Spleen (tissue), 11 donors: ENCODE data around the gene RPRD1B. TPM values are rescaled to one million over a fixed set of nuclear protein-coding genes. Genes with fewer than 3 reads are reported as not detected.

Experiments used
- DNase-seq: peaks from one replicate; pipeline ENCODE4 v3.0.0-alpha.2; 2020
- H3K27ac ChIP-seq, 8 donors: fragments of 200-600 bp; sonication (generic) in 7 of 8; 1 replicate in 4 of 8; 2 replicates in 4 of 8; pipeline versions ENCODE4 v1.5.0 to v1.8.0; 2016 to 2021; ENCODE audit warnings: inconsistent platforms in 4 of 8, mild to moderate bottlenecking in 4 of 8, moderate library complexity in 1 of 8
- H3K27me3 ChIP-seq, 7 donors: fragments of 200-600 bp; sonication (generic) in 6 of 7; replicated peaks in 1 of 7; 1 replicate in 4 of 7; 2 replicates in 3 of 7; pipeline versions ENCODE4 v1.5.0 to v1.8.0; 2016 to 2021; ENCODE audit warnings: inconsistent platforms in 3 of 7, mild to moderate bottlenecking in 1 of 7
- H3K36me3 ChIP-seq, 6 donors: fragments of 200-600 bp; sonication (generic) in 5 of 6; 1 replicate in 4 of 6; 2 replicates in 2 of 6; pipeline versions ENCODE4 v1.5.0 to v1.8.0; 2016 to 2021; ENCODE audit warnings: inconsistent platforms in 2 of 6
- H3K4me1 ChIP-seq, 6 donors: fragments of 200-600 bp; sonication (generic) in 5 of 6; 1 replicate in 3 of 6; 2 replicates in 3 of 6; pipeline versions ENCODE4 v1.5.0 to v1.8.0; 2016 to 2021; ENCODE audit warnings: inconsistent platforms in 3 of 6
- H3K4me3 ChIP-seq, 8 donors: fragments of 200-600 bp; sonication (generic) in 7 of 8; 1 replicate in 4 of 8; 2 replicates in 4 of 8; pipeline versions ENCODE4 v1.5.0 to v1.8.0; 2016 to 2021; ENCODE audit warnings: inconsistent platforms in 4 of 8, mild to moderate bottlenecking in 4 of 8, moderate library complexity in 2 of 8
- H3K9me3 ChIP-seq, 8 donors: fragments of 200-600 bp; sonication (generic) in 7 of 8; 1 replicate in 4 of 8; 2 replicates in 4 of 8; pipeline versions ENCODE4 v1.5.0 to v1.8.0; 2016 to 2021; ENCODE audit warnings: inconsistent platforms in 4 of 8
- CTCF ChIP-seq, 11 experiments: fragments of 200-600 bp in 7 of 11; fragments of 450-650 bp in 4 of 11; sonication (generic) in 4 of 11; IDR thresholded peaks in 8 of 11; conservative IDR thresholded peaks in 3 of 11; 1 replicate in 7 of 11; 2 replicates in 4 of 11; pipeline versions ENCODE4 v1.4.0 to v1.8.0; 2016 to 2021; ENCODE audit warnings: antibody characterized with exemption in 11 of 11, inconsistent platforms in 4 of 11, mild to moderate bottlenecking in 1 of 11
- POLR2A ChIP-seq, 3 donors: fragments of 450-650 bp; IDR thresholded peaks; one replicate each; pipeline ENCODE4 v1.5.1; 2017; ENCODE audit warnings: antibody characterized with exemption in 3 of 3, mild to moderate bottlenecking in 1 of 3
- POLR2AphosphoS5 ChIP-seq, 3 donors: sonication (generic); formaldehyde crosslinking; IDR thresholded peaks; one replicate each; pipeline ENCODE4 v1.5.1; 2017; ENCODE audit warnings: antibody characterized with exemption in 3 of 3
- WGBS, 5 donors: extraction: QIAGEN DNeasy Blood & Tissue Kit in 3 of 5; methylation state at CpG; one replicate each; pipeline versions ENCODE4 v1.1.5 to v1.1.7; 2013 to 2018; 5-methylcytosine and 5-hydroxymethylcytosine counted together
- intact Hi-C: fragments of 100-400 bp; cut with DNase I; formaldehyde crosslinking; loops from one replicate; pipeline ENCODE4 v1.15.0; 2023; ENCODE audit warnings: low total_unique reads
- polyA plus RNA-seq, 3 donors: library from polyadenylated mRNA; stranded (reverse); fragments of 200-250 nt; gene quantifications; one replicate each; pipeline ENCODE4 v1.2.1, GENCODE V29; 2013
- total RNA-seq, 7 donors: library from RNA; depleted of rRNA in 3 of 7; stranded (reverse); fragments of >200 nt in 3 of 7; fragmentation: NEBNext Ultra II Directional in 4 of 7; extraction: Animal tissue kit (Norgen Biotek cat#: 25700) in 4 of 7; gene quantifications; one replicate each; pipeline versions ENCODE4 v1.1.0 to v1.2.1, GENCODE V29; 2016 to 2021
- donor health status: healthy with polysubstance abuse.
- donor health status: DM: no; HTN: no; CAD: no; lungs with moderate emphysema.
- donor health status: DM: no; HTN: no; CAD: no.
- donor health status: Bipolar disorder and iron deficiency.
- donor health status: healthy.
- donor health status: DM: no; HTN: no; CAD: no.
- donor health status: DM: yes; HTN: yes; CAD: no.

The RPRD1B gene
- total and polyA plus RNA-seq, 10 donors = 7.1 to 42.0 (median 31.2) TPM

DNA sequence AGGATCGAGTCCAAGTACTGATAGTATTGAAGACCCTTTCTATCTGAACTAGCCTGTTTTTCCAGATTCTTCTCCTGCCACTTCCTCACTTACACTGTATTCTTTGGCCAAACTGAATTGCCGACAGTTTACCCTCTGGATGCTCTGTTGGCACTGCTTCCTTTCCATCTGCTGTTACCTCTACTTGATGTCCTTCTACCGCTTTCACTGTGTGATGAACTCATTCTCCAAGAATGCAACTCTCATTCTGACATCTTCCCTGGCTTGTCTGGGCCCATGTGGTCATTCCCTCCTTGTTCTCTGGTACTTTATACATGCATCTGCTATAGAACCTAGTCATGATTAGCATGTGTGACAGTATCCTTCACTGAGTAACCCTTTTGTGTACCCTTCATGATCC is 16.3 kb downstream of the RPRD1B start:
- no peak overlapping the region for H3K27ac ChIP-seq
- 81 to 91% (median 85%) methylated on average over 3 of the region's 3 CpGs for WGBS, 5 donors
- no peaks in the 10 kb centered on the region for H3K27me3 ChIP-seq
- H3K4me3 ChIP-seq = no peak overlapping the region
- H3K36me3 ChIP-seq = peaks cover 0 to 98% (median 44%) of the 10 kb centered on the region in 6 donors
- no peaks in the 10 kb centered on the region for H3K9me3 ChIP-seq
- TF ChIP-seq CTCF (IDR thresholded peaks at IDR 0.05 in 8 of 11, conservative IDR thresholded peaks at IDR 0.05 in 3 of 11) (no peak), POLR2AphosphoS5 (IDR thresholded peaks at IDR 0.05) (no peak), POLR2A (IDR thresholded peaks at IDR 0.05) (no peak)
- no peak for DNase-seq
- peaks cover 0 to 21% (median 5%) of the 10 kb centered on the region in 6 donors for H3K4me1 ChIP-seq
- intact Hi-C loops = no loop called here

DNA sequence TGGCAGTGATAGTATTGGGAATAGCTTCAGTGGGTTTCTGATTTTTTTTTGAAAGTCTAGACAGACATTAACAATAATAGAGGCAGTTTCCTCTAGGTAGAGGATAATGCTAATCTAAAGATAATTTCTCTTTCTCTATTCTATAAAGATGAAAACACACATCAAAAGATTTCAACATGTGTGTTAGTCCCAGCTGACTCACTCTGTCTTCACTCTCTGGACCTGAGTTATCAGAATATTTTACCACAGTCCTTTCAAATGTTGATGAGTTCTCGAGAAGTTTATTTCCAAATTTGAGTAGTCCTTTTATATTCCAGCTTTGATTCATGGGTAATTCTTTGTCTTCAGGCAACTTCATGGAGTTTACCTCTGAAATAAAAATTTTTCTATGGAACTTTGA is 17.1 kb downstream of the RPRD1B start:
- H3K9me3 ChIP-seq = no peaks in the 10 kb centered on the region
- peaks cover 0 to 98% (median 40%) of the 10 kb centered on the region in 6 donors for H3K36me3 ChIP-seq
- H3K27ac ChIP-seq = no peak overlapping the region
- 66 to 84% (median 74%) methylated on average over 1 of the region's 1 CpG for WGBS, 5 donors
- H3K27me3 ChIP-seq = no peaks in the 10 kb centered on the region
- no peak overlapping the region for H3K4me3 ChIP-seq
- intact Hi-C loops = no loop called here
- H3K4me1 ChIP-seq = peaks cover 0 to 30% (median 4%) of the 10 kb centered on the region in 6 donors
- TF ChIP-seq POLR2AphosphoS5 (IDR thresholded peaks at IDR 0.05) (no peak), CTCF (IDR thresholded peaks at IDR 0.05 in 8 of 11, conservative IDR thresholded peaks at IDR 0.05 in 3 of 11) (no peak), POLR2A (IDR thresholded peaks at IDR 0.05) (no peak)
- no peak for DNase-seq

DNA sequence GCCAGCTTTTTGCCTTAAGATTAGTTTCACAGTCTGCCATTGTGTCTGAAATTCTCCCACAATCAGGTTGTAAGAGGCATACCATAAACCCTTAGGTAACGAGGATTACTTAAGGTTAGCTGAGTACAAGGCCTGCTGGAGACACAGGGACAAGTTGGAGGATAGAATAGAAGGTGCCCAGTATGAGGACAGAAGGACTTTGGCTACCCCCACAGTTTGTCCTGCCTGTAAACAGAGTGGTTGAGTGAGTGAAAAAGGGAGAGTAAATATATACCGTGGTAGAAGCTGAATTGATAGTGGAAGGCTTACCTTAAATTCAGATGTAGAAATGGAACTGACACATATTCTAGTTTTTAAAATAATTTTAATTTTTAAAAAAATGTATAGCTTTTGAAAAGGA is 19.3 kb downstream of the RPRD1B start:
- intact Hi-C loops = no loop called here
- TF ChIP-seq POLR2AphosphoS5 (IDR thresholded peaks at IDR 0.05) (no peak), CTCF (IDR thresholded peaks at IDR 0.05 in 8 of 11, conservative IDR thresholded peaks at IDR 0.05 in 3 of 11) (no peak), POLR2A (IDR thresholded peaks at IDR 0.05) (no peak)
- WGBS, 5 donors = 79 to 94% (median 90%) methylated on average over 2 of the region's 2 CpGs
- Histone ChIP-seq H3K27ac (no peak overlapping the region), H3K4me1 (peaks cover 3 to 27% (median 9%) of the 10 kb centered on the region in 6 donors), H3K27me3 (no peaks in the 10 kb centered on the region), H3K4me3 (no peak overlapping the region), H3K9me3 (no peaks in the 10 kb centered on the region), H3K36me3 (peaks cover 0 to 94% (median 41%) of the 10 kb centered on the region in 6 donors)
- DNase-seq = no peak

- no peaks in the 10 kb centered on the region for H3K9me3 ChIP-seq
- H3K4me3 ChIP-seq = no peak overlapping the region
- peaks cover 3 to 27% (median 9%) of the 10 kb centered on the region in 6 donors for H3K4me1 ChIP-seq
- 89 to 98% (median 92%) methylated on average over 2 of the region's 2 CpGs for WGBS, 5 donors
- intact Hi-C loops = loop anchor here (5.0 kb wide), 1 partner anchor 168 kb away; no protein-coding TSS in a partner anchor
- no peaks in the 10 kb centered on the region for H3K27me3 ChIP-seq
- no peak for TF ChIP-seq CTCF (IDR thresholded peaks at IDR 0.05 in 8 of 11, conservative IDR thresholded peaks at IDR 0.05 in 3 of 11)
- TF ChIP-seq POLR2AphosphoS5 (IDR thresholded peaks at IDR 0.05) = no peak
- TF ChIP-seq POLR2A (IDR thresholded peaks at IDR 0.05) = no peak
- H3K27ac ChIP-seq = no peak overlapping the region
- no peak for DNase-seq
- H3K36me3 ChIP-seq = peaks cover 0 to 95% (median 46%) of the 10 kb centered on the region in 6 donors
Measured at GRCh38 chr20:38054647-38055046, 21.1 kb downstream of the RPRD1B start.
